Esophagus squamous epithelium (tissue), 5 donors: ENCODE data around the gene AFF3. TPM values are rescaled to one million over a fixed set of nuclear protein-coding genes. Genes with fewer than 3 reads are reported as not detected.

Experiments used
- DNase-seq: peaks from one replicate; lab custom pipeline; 2025; lab: John Stamatoyannopoulos, UW
- H3K27ac ChIP-seq, 4 donors: fragments of 200-600 bp; sonication (generic); one replicate each; pipeline ENCODE4 v1.5.1; 2016 to 2019; ENCODE audit warnings: mild to moderate bottlenecking in 1 of 4
- H3K27me3 ChIP-seq, 4 donors: fragments of 200-600 bp; sonication (generic); 1 replicate in 3 of 4; 2 replicates in 1 of 4; pipeline versions ENCODE4 v1.5.1 to v1.6.0; 2017 to 2021; ENCODE audit warnings: antibody characterized with exemption in 1 of 4
- H3K36me3 ChIP-seq, 3 donors: fragments of 200-600 bp; sonication (generic); one replicate each; pipeline ENCODE4 v1.5.1; 2016 to 2019
- H3K4me1 ChIP-seq, 3 donors: fragments of 200-600 bp; sonication (generic); one replicate each; pipeline ENCODE4 v1.5.1; 2017 to 2019
- H3K4me3 ChIP-seq, 4 donors: fragments of 200-600 bp; sonication (generic); 1 replicate in 3 of 4; 2 replicates in 1 of 4; pipeline ENCODE4 v1.5.1; 2016 to 2019; ENCODE audit warnings: mild to moderate bottlenecking in 2 of 4, moderate library complexity in 1 of 4
- H3K9me3 ChIP-seq, 3 donors: fragments of 200-600 bp; sonication (generic); one replicate each; pipeline ENCODE4 v1.5.1; 2016 to 2019
- CTCF ChIP-seq, 6 experiments: fragments of 450-650 bp in 4 of 6; fragments of 200-600 bp in 2 of 6; sonication (generic) in 2 of 6; IDR thresholded peaks; one replicate each; pipeline ENCODE4 v1.5.1; 2016 to 2019; ENCODE audit warnings: antibody characterized with exemption in 6 of 6, mild to moderate bottlenecking in 4 of 6, moderate library complexity in 4 of 6
- POLR2A ChIP-seq, 4 donors: fragments of 450-650 bp; IDR thresholded peaks; one replicate each; pipeline ENCODE4 v1.6.1; 2017; ENCODE audit warnings: antibody characterized with exemption in 4 of 4, mild to moderate bottlenecking in 4 of 4, moderate library complexity in 3 of 4
- WGBS, 2 donors: methylation state at CpG; one replicate each; pipeline ENCODE4 v1.1.5; 2018; 5-methylcytosine and 5-hydroxymethylcytosine counted together
- intact Hi-C: fragments of 100-400 bp; cut with DNase I; formaldehyde crosslinking; loops from one replicate; pipeline ENCODE4 v1.15.0; 2022
- total RNA-seq, 4 donors: library from RNA; depleted of rRNA; stranded (reverse); fragments of >200 nt; gene quantifications; one replicate each; pipeline ENCODE4 v1.1.0, GENCODE V29; 2016
- donor health status: DM: yes; HTN: yes; CAD: no.

The AFF3 gene
- total RNA-seq, 4 donors from 2014 or later: 1.2 to 9.7 (median 3.8) TPM

GRCh38 chr2:99710721-99711120 lies 431.7 kb downstream of the AFF3 start:
- Histone ChIP-seq H3K27me3 (no peaks in the 10 kb centered on the region), H3K4me3 (no peak overlapping the region), H3K9me3 (no peaks in the 10 kb centered on the region), H3K4me1 (peaks cover 0 to 10% (median 0%) of the 10 kb centered on the region in 3 donors), H3K36me3 (no peaks in the 10 kb centered on the region), H3K27ac (no peak overlapping the region)
- WGBS, 2 donors: 50 to 60% methylated on average over 6 of the region's 6 CpGs
- intact Hi-C loops: no loop called here
- TF ChIP-seq POLR2A (IDR thresholded peaks at IDR 0.05) (no peak), CTCF (IDR thresholded peaks at IDR 0.05) (no peak)
- DNase-seq: no peak

GRCh38 chr2:99709229-99709628 lies 433.2 kb downstream of the AFF3 start:
- 57 to 76% methylated on average over 2 of the region's 2 CpGs for WGBS, 2 donors
- intact Hi-C loops: no loop called here
- no peak for TF ChIP-seq POLR2A (IDR thresholded peaks at IDR 0.05)
- no peak for TF ChIP-seq CTCF (IDR thresholded peaks at IDR 0.05)
- no peak overlapping the region for H3K27ac ChIP-seq
- H3K9me3 ChIP-seq: no peaks in the 10 kb centered on the region
- no peaks in the 10 kb centered on the region for H3K36me3 ChIP-seq
- DNase-seq: no peak
- no peak overlapping the region for H3K4me3 ChIP-seq
- no peaks in the 10 kb centered on the region for H3K27me3 ChIP-seq
- peaks cover 0 to 10% (median 0%) of the 10 kb centered on the region in 3 donors for H3K4me1 ChIP-seq

- intact Hi-C loops: no loop called here
- H3K36me3 ChIP-seq: no peaks in the 10 kb centered on the region
- H3K27me3 ChIP-seq: no peaks in the 10 kb centered on the region
- no peak overlapping the region for H3K27ac ChIP-seq
- TF ChIP-seq POLR2A (IDR thresholded peaks at IDR 0.05) (no peak), CTCF (IDR thresholded peaks at IDR 0.05) (no peak)
- H3K9me3 ChIP-seq: no peaks in the 10 kb centered on the region
- H3K4me3 ChIP-seq: no peak overlapping the region
- no peak for DNase-seq
- peaks cover 0 to 10% (median 0%) of the 10 kb centered on the region in 3 donors for H3K4me1 ChIP-seq
- WGBS, 2 donors: 52 to 79% methylated on average over 3 of the region's 3 CpGs
Measured at GRCh38 chr2:99708231-99708630, 434.2 kb downstream of the AFF3 start.

- TF ChIP-seq CTCF (IDR thresholded peaks at IDR 0.05): no peak
- no peak for TF ChIP-seq POLR2A (IDR thresholded peaks at IDR 0.05)
- H3K4me1 ChIP-seq: peaks cover 0 to 10% (median 0%) of the 10 kb centered on the region in 3 donors
- H3K4me3 ChIP-seq: no peak overlapping the region
- H3K27ac ChIP-seq: no peak overlapping the region
- no peaks in the 10 kb centered on the region for H3K9me3 ChIP-seq
- H3K36me3 ChIP-seq: no peaks in the 10 kb centered on the region
- intact Hi-C loops: no loop called here
- WGBS, 2 donors: 71 to 100% methylated on average over 1 of the region's 1 CpG
- DNase-seq: no peak
- no peaks in the 10 kb centered on the region for H3K27me3 ChIP-seq
Measured at GRCh38 chr2:99707592-99707991, 434.8 kb downstream of the AFF3 start.

GRCh38 chr2:99706735-99707134 lies 435.7 kb downstream of the AFF3 start:
- 56 to 65% methylated on average over 4 of the region's 4 CpGs for WGBS, 2 donors
- no peak for DNase-seq
- H3K4me3 ChIP-seq: no peak overlapping the region
- peaks cover 0 to 17% (median 0%) of the 10 kb centered on the region in 3 donors for H3K4me1 ChIP-seq
- H3K27me3 ChIP-seq: no peaks in the 10 kb centered on the region
- intact Hi-C loops: no loop called here
- TF ChIP-seq POLR2A (IDR thresholded peaks at IDR 0.05) (no peak), CTCF (IDR thresholded peaks at IDR 0.05) (no peak)
- H3K27ac ChIP-seq: no peak overlapping the region
- no peaks in the 10 kb centered on the region for H3K36me3 ChIP-seq
- H3K9me3 ChIP-seq: no peaks in the 10 kb centered on the region
